GM23338 (cell line): Measurements from ENCODE around the gene ATL2. TPM values are rescaled to one million over a fixed set of nuclear protein-coding genes. Genes with fewer than 3 reads are reported as not detected.

Experiments used
- ATAC-seq: fragments of 200-7000 bp; cut with Tn5 transposase; 3 replicates; pipeline ENCODE4 v1.9.1; 2020
- DNase-seq: peaks from one replicate; pipeline ENCODE4 v3.0.0-alpha.2; 2015; ENCODE audit warnings: low spot score
- H2AFZ ChIP-seq: fragments of 200-600 bp; sonication (generic); 2 replicates; pipeline ENCODE4 v1.8.0; 2016; ENCODE audit warnings: antibody characterized with exemption, mild to moderate bottlenecking, moderate library complexity
- H3F3A ChIP-seq: fragments of 200-600 bp; sonication (generic); replicated peaks from 2 replicates; pipeline ENCODE4 v1.8.0; 2017; ENCODE audit warnings: antibody characterized with exemption, mixed run types, low read depth
- H3K27ac ChIP-seq: fragments of 200-600 bp; sonication (generic); 2 replicates; pipeline ENCODE4 v1.6.1; 2016; ENCODE audit warnings: low read depth
- H3K27me3 ChIP-seq: fragments of 200-600 bp; sonication (generic); 2 replicates; pipeline ENCODE4 v1.8.0; 2016; ENCODE audit warnings: mild to moderate bottlenecking, mixed run types, moderate library complexity; ENCODE audit not compliant: insufficient read depth
- H3K36me3 ChIP-seq: fragments of 200-600 bp; sonication (generic); 2 replicates; pipeline ENCODE4 v1.8.0; 2016; ENCODE audit warnings: mild to moderate bottlenecking; ENCODE audit not compliant: insufficient read depth
- H3K4me1 ChIP-seq: fragments of 200-600 bp; sonication (generic); 2 replicates; pipeline ENCODE4 v1.8.0; 2016; ENCODE audit warnings: mild to moderate bottlenecking, moderate library complexity; ENCODE audit not compliant: insufficient read depth
- H3K4me2 ChIP-seq: fragments of 200-600 bp; sonication (generic); 2 replicates; pipeline ENCODE4 v1.7.1; 2017; ENCODE audit warnings: mixed run types
- H3K4me3 ChIP-seq: fragments of 200-600 bp; sonication (generic); 2 replicates; pipeline ENCODE4 v1.6.1; 2016; ENCODE audit warnings: mixed run types
- H3K79me2 ChIP-seq: fragments of 200-600 bp; sonication (generic); replicated peaks from 2 replicates; pipeline ENCODE4 v1.8.0; 2017; ENCODE audit warnings: mild to moderate bottlenecking; ENCODE audit not compliant: insufficient read depth
- H3K9me2 ChIP-seq: fragments of 200-600 bp; sonication (generic); 2 replicates; pipeline ENCODE4 v1.8.0; 2017; ENCODE audit not compliant: insufficient read depth
- H4K20me1 ChIP-seq: fragments of 200-600 bp; sonication (generic); replicated peaks from 2 replicates; pipeline ENCODE4 v1.8.0; 2017; ENCODE audit warnings: mild to moderate bottlenecking; ENCODE audit not compliant: insufficient read depth
- H3K27ac Mint-ChIP-seq: 2 replicates; pipeline ENCODE4 v1.8.0; 2020; ENCODE audit warnings: inconsistent platforms, mild to moderate bottlenecking, moderate library complexity, mixed read lengths
- H3K27me3 Mint-ChIP-seq: 3 replicates; pipeline ENCODE4 v1.8.0; 2022; ENCODE audit warnings: low read depth, mild to moderate bottlenecking, moderate library complexity, mixed read lengths, inconsistent platforms; ENCODE audit not compliant: insufficient read depth, poor library complexity
- H3K36me3 Mint-ChIP-seq: 3 replicates; pipeline ENCODE4 v1.8.0; 2021; ENCODE audit warnings: low read depth, mild to moderate bottlenecking, inconsistent platforms, moderate library complexity, mixed read lengths
- H3K4me1 Mint-ChIP-seq: 3 replicates; pipeline ENCODE4 v1.8.0; 2020; ENCODE audit warnings: mild to moderate bottlenecking, inconsistent platforms, mixed read lengths
- H3K4me3 Mint-ChIP-seq: 3 replicates; pipeline ENCODE4 v1.8.0; 2021; ENCODE audit warnings: moderate library complexity, mild to moderate bottlenecking, inconsistent platforms, mixed read lengths
- H3K9me3 Mint-ChIP-seq: 3 replicates; pipeline ENCODE4 v1.8.0; 2020; ENCODE audit warnings: moderate library complexity, mild to moderate bottlenecking, inconsistent platforms, mixed read lengths
- NANOG ChIP-seq: IDR thresholded peaks from 2 replicates; pipeline ENCODE4 v1.6.1; 2016; ENCODE audit warnings: antibody characterized with exemption, borderline replicate concordance
- STAT1 ChIP-seq: IDR thresholded peaks from one replicate; pipeline ENCODE4 v1.6.1; 2016; ENCODE audit warnings: antibody characterized with exemption; ENCODE audit not compliant: unreplicated experiment
- ZNF331 ChIP-seq: fragments of 250-450 bp; sonication (Bioruptor Pico); IDR thresholded peaks from 2 replicates; pipeline ENCODE4 v1.5.0; 2020; ENCODE audit warnings: low read depth, mild to moderate bottlenecking, moderate library complexity
- polyA plus RNA-seq: library from polyadenylated mRNA; unstranded; fragments of >200 nt; fragmentation: Nextera tagmentation; extraction: Ambion mirVana; gene quantifications from 2 replicates; pipeline ENCODE4 v1.2.1, GENCODE V29; 2016
- total RNA-seq: library from RNA; depleted of rRNA; stranded (reverse); fragments of >200 nt; shearing (Covaris generic); gene quantifications from 2 replicates; pipeline ENCODE4 v1.2.3, GENCODE V29; 2014
- TF ChIP-seq, protein P1 (sequence below), 2 experiments: fragments of 200-600 bp in 1 of 2; sonication (generic) in 1 of 2; conservative IDR thresholded peaks; 2 replicates each; pipeline versions ENCODE4 v1.5.1 to v1.6.1; 2016 to 2017; ENCODE audit warnings: antibody characterized with exemption in 2 of 2, low read depth in 2 of 2, mild to moderate bottlenecking in 2 of 2, moderate library complexity in 1 of 2
- TF ChIP-seq, protein P2 (sequence below): fragments of 250-450 bp; sonication (Bioruptor Pico); IDR thresholded peaks from 2 replicates; pipeline ENCODE4 v1.5.0; 2020; ENCODE audit warnings: mild to moderate bottlenecking, moderate library complexity
- TF ChIP-seq, protein P3 (sequence below): IDR thresholded peaks from one replicate; pipeline ENCODE4 v1.6.1; 2018; ENCODE audit warnings: antibody characterized with exemption; ENCODE audit not compliant: unreplicated experiment

The ATL2 gene
- total and polyA plus RNA-seq, 2 experiments from 2014 or later: 30.2 to 140 TPM

DNA sequence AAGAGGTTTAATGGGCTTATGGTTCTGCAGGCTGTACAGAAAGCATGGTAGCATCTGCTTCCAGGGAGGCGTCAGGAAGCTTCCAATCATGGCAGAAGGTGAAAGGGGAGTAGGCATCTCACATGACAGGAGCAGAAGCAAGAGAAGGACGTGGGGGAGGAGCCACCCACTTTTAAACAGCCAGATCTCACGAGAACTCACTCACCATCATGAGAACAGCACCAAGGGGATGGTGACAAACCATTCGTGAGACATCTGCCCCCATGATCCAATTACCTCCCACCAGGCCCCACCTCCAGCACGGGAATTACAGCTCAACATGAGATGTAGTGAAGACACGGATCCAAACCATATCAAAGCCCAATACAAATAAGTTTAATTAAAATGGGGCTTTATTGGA lies 113.8 kb downstream of the ATL2 start:
- no peak overlapping the region for H3K4me3 Mint-ChIP-seq

More for the DNA sequence above, 113.8 kb downstream of the ATL2 start:
- DNase-seq: no peak
- H3K9me3 Mint-ChIP-seq: no peaks in the 10 kb centered on the region
- peaks cover 6% of the 10 kb centered on the region; the same call in 1 of the 2 replicates for H3K9me2 ChIP-seq
- no peak for ATAC-seq
- no peaks in the 10 kb centered on the region for H4K20me1 ChIP-seq
- no peaks in the 10 kb centered on the region for H3K79me2 ChIP-seq
- H3K4me1 Mint-ChIP-seq: peaks cover 4% of the 10 kb centered on the region; the same call in 2 of the 3 replicates
- TF ChIP-seq, protein P1, sequence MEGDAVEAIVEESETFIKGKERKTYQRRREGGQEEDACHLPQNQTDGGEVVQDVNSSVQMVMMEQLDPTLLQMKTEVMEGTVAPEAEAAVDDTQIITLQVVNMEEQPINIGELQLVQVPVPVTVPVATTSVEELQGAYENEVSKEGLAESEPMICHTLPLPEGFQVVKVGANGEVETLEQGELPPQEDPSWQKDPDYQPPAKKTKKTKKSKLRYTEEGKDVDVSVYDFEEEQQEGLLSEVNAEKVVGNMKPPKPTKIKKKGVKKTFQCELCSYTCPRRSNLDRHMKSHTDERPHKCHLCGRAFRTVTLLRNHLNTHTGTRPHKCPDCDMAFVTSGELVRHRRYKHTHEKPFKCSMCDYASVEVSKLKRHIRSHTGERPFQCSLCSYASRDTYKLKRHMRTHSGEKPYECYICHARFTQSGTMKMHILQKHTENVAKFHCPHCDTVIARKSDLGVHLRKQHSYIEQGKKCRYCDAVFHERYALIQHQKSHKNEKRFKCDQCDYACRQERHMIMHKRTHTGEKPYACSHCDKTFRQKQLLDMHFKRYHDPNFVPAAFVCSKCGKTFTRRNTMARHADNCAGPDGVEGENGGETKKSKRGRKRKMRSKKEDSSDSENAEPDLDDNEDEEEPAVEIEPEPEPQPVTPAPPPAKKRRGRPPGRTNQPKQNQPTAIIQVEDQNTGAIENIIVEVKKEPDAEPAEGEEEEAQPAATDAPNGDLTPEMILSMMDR (conservative IDR thresholded peaks at IDR 0.05; ENCODE audit: low read depth in 2 of 2): no peak
- no peak for TF ChIP-seq NANOG
- TF ChIP-seq, protein P2, sequence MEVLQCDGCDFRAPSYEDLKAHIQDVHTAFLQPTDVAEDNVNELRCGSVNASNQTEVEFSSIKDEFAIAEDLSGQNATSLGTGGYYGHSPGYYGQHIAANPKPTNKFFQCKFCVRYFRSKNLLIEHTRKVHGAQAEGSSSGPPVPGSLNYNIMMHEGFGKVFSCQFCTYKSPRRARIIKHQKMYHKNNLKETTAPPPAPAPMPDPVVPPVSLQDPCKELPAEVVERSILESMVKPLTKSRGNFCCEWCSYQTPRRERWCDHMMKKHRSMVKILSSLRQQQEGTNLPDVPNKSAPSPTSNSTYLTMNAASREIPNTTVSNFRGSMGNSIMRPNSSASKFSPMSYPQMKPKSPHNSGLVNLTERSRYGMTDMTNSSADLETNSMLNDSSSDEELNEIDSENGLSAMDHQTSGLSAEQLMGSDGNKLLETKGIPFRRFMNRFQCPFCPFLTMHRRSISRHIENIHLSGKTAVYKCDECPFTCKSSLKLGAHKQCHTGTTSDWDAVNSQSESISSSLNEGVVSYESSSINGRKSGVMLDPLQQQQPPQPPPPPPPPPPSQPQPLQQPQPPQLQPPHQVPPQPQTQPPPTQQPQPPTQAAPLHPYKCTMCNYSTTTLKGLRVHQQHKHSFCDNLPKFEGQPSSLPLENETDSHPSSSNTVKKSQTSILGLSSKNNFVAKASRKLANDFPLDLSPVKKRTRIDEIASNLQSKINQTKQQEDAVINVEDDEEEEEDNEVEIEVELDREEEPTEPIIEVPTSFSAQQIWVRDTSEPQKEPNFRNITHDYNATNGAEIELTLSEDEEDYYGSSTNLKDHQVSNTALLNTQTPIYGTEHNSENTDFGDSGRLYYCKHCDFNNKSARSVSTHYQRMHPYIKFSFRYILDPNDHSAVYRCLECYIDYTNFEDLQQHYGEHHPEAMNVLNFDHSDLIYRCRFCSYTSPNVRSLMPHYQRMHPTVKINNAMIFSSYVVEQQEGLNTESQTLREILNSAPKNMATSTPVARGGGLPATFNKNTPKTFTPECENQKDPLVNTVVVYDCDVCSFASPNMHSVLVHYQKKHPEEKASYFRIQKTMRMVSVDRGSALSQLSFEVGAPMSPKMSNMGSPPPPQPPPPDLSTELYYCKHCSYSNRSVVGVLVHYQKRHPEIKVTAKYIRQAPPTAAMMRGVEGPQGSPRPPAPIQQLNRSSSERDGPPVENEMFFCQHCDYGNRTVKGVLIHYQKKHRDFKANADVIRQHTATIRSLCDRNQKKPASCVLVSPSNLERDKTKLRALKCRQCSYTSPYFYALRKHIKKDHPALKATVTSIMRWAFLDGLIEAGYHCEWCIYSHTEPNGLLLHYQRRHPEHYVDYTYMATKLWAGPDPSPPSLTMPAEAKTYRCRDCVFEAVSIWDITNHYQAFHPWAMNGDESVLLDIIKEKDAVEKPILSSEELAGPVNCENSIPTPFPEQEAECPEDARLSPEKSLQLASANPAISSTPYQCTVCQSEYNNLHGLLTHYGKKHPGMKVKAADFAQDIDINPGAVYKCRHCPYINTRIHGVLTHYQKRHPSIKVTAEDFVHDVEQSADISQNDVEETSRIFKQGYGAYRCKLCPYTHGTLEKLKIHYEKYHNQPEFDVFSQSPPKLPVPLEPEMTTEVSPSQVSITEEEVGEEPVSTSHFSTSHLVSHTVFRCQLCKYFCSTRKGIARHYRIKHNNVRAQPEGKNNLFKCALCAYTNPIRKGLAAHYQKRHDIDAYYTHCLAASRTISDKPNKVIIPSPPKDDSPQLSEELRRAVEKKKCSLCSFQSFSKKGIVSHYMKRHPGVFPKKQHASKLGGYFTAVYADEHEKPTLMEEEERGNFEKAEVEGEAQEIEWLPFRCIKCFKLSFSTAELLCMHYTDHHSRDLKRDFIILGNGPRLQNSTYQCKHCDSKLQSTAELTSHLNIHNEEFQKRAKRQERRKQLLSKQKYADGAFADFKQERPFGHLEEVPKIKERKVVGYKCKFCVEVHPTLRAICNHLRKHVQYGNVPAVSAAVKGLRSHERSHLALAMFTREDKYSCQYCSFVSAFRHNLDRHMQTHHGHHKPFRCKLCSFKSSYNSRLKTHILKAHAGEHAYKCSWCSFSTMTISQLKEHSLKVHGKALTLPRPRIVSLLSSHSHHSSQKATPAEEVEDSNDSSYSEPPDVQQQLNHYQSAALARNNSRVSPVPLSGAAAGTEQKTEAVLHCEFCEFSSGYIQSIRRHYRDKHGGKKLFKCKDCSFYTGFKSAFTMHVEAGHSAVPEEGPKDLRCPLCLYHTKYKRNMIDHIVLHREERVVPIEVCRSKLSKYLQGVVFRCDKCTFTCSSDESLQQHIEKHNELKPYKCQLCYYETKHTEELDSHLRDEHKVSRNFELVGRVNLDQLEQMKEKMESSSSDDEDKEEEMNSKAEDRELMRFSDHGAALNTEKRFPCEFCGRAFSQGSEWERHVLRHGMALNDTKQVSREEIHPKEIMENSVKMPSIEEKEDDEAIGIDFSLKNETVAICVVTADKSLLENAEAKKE (CRISPR knock-in tag): no peak
- TF ChIP-seq ZNF331 (CRISPR knock-in tag): no peak
- TF ChIP-seq STAT1: no peak
- TF ChIP-seq, protein P3, sequence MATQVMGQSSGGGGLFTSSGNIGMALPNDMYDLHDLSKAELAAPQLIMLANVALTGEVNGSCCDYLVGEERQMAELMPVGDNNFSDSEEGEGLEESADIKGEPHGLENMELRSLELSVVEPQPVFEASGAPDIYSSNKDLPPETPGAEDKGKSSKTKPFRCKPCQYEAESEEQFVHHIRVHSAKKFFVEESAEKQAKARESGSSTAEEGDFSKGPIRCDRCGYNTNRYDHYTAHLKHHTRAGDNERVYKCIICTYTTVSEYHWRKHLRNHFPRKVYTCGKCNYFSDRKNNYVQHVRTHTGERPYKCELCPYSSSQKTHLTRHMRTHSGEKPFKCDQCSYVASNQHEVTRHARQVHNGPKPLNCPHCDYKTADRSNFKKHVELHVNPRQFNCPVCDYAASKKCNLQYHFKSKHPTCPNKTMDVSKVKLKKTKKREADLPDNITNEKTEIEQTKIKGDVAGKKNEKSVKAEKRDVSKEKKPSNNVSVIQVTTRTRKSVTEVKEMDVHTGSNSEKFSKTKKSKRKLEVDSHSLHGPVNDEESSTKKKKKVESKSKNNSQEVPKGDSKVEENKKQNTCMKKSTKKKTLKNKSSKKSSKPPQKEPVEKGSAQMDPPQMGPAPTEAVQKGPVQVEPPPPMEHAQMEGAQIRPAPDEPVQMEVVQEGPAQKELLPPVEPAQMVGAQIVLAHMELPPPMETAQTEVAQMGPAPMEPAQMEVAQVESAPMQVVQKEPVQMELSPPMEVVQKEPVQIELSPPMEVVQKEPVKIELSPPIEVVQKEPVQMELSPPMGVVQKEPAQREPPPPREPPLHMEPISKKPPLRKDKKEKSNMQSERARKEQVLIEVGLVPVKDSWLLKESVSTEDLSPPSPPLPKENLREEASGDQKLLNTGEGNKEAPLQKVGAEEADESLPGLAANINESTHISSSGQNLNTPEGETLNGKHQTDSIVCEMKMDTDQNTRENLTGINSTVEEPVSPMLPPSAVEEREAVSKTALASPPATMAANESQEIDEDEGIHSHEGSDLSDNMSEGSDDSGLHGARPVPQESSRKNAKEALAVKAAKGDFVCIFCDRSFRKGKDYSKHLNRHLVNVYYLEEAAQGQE: no peak
- peaks cover 6% of the 10 kb centered on the region for H3K27me3 Mint-ChIP-seq
- H3K4me2 ChIP-seq: no peak overlapping the region
- no peak overlapping the region for H3K4me3 ChIP-seq
- no peaks in the 10 kb centered on the region for H3K27me3 ChIP-seq
- H3K27ac Mint-ChIP-seq: no peak overlapping the region
- H3K4me1 ChIP-seq: no peaks in the 10 kb centered on the region; the same call in 1 of the 2 replicates
- no peak overlapping the region for H3K27ac ChIP-seq
- no peak overlapping the region for H2AFZ ChIP-seq
- H3K36me3 Mint-ChIP-seq: no peaks in the 10 kb centered on the region
- H3F3A ChIP-seq: no peaks in the 10 kb centered on the region
- no peaks in the 10 kb centered on the region for H3K36me3 ChIP-seq
